ENCODE data around the gene CATSPERB.
"Not testable (repeated sequence)": the region's sequence is repeated elsewhere in the genome, so short reads cannot be mapped to it uniquely, and the experiment has no call there.

Gene CATSPERB

DNA sequence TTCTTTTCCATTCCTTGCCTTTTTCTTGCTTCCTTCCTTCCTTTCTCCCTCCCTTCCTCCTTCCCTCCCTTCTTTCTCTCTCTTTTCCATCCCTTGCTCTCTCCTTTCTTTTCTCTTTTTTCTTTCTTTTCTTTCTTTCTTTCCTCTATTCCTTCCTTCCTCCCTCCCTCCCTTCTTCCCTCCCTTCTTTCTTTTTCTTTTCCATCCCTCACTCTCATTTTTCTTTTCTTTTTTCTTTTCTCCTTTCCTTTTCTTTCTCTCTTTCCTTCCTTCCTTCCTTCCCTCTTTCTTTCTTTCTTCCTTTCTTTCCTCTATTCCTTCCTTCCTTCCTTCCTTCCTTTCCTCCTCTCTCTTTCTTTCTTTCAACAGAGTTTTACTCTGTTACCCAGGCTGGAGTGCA, 186.7 kb downstream of the CATSPERB start:
- no peak overlapping the region for H3K4me3 ChIP-seq (ENCODE audit: low read depth, low read length)
- DNase-seq (ENCODE audit: low read depth), result no peak

DNA sequence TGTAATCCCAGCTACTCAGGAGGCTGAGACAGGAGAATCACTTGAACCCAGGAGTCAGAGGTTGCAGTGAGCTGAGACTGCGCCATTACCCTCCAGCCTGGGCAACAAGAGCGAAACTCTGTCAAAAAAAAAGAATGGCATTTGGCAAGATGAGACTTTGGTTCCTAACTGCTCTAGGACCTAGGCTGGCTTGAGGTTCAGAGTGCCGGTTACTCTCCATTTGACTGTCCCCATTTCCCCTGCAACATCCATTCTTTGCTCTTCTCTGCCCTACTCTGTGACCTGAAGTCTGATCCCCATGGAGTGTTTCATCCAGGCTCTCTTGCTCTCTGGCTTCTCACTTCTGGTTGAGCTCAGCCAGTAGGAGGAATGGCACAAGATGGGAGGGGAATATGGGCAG, 195.6 kb downstream of the CATSPERB start:
- no peak for DNase-seq (ENCODE audit: low read depth)
- H3K4me3 ChIP-seq (ENCODE audit: low read depth, low read length), result no peak overlapping the region

DNA sequence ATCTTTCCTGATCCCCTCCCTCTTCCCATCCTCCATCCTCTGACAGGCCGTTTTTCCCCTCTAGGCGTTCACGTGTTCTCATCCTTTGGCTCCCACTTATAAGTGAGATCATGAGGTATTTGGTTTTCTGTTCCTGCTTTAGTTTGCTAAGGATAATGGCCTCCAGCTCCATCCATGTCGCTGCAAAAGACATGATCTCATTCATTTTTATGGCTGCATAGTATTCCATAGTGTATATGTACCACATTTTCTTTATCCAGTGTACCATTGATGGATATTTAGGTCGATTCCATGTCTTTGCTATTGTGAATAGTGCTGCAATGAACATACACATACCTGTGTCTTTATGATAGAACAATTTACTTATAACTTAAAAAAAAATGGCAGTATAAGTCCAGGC, 197.8 kb downstream of the CATSPERB start:
- DNase-seq (ENCODE audit: low read depth); H3K4me3 ChIP-seq (ENCODE audit: low read depth, low read length): not testable (repeated sequence)

DNA sequence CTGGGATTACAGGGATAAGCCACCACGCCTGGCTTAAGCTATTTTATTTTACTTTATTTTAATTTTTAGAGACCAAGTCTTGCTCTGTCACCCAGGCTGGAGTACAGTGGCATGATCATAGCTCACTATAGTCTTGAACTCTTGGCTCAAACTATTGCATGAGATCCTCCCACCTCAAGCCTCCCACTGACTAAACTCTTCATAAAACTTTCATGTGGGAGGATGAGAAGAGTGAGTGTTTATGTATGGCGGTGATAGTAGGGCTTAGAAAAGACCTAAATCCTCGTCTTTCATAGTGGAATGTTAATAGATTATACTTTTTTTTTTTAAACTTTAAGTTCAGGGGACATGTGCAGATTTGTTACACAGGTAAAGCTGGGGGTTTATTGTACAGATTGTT, 198.3 kb downstream of the CATSPERB start:
- DNase-seq (ENCODE audit: low read depth), result no peak
- H3K4me3 ChIP-seq (ENCODE audit: low read depth, low read length), result no peak overlapping the region
